Lower lobe of right lung (tissue), 2 donors: ENCODE measurements around the gene FETUB. TPM values are rescaled to one million over a fixed set of nuclear protein-coding genes. Genes with fewer than 3 reads are reported as not detected.
"Not testable (repeated sequence)": the region's sequence is repeated elsewhere in the genome, so short reads cannot be mapped to it uniquely, and the experiment has no call there.

ENCODE experiments used
- ATAC-seq, 2 donors: fragments of 200-7000 bp; cut with Tn5 transposase; one replicate each; pipeline ENCODE4 v1.9.1; 2020 to 2022; ENCODE audit warnings: mild to moderate bottlenecking in 2 of 2, moderate library complexity in 2 of 2
- DNase-seq: peaks from one replicate; pipeline ENCODE4 v3.0.0-alpha.2; 2020
- H3K27ac ChIP-seq: fragments of 200-600 bp; one replicate; pipeline ENCODE4 v1.8.0; 2022
- H3K27me3 ChIP-seq: fragments of 200-600 bp; one replicate; pipeline ENCODE4 v1.8.0; 2022; ENCODE audit warnings: low read depth
- H3K36me3 ChIP-seq: fragments of 200-600 bp; one replicate; pipeline ENCODE4 v1.8.0; 2022; ENCODE audit warnings: mild to moderate bottlenecking
- H3K4me1 ChIP-seq: fragments of 200-600 bp; one replicate; pipeline ENCODE4 v1.8.0; 2022
- H3K4me3 ChIP-seq: fragments of 200-600 bp; one replicate; pipeline ENCODE4 v1.8.0; 2022; ENCODE audit warnings: mild to moderate bottlenecking
- H3K9me3 ChIP-seq: fragments of 200-600 bp; one replicate; pipeline ENCODE4 v1.8.0; 2022
- CTCF ChIP-seq: fragments of 200-600 bp; IDR thresholded peaks from one replicate; pipeline ENCODE4 v1.8.0; 2022; ENCODE audit warnings: antibody characterized with exemption, mild to moderate bottlenecking
- intact Hi-C: fragments of 100-400 bp; cut with DNase I; formaldehyde crosslinking; loops from one replicate; pipeline ENCODE4 v1.11.0; 2022
- total RNA-seq: library from RNA; stranded (reverse); fragmentation: NEBNext Ultra II Directional; extraction: Animal tissue kit (Norgen Biotek cat#: 25700); gene quantifications from one replicate; pipeline ENCODE4 v1.2.1, GENCODE V29; 2021
- donor health status: DM: no; HTN: yes; CAD: no; lungs with severe emphysema.

FETUB gene
- total RNA-seq, 1 donor from 2014 or later = not detected

- TF ChIP-seq CTCF = no peak
- no peaks in the 10 kb centered on the region for H3K4me1 ChIP-seq
- no peak for DNase-seq
- no peaks in the 10 kb centered on the region for H3K9me3 ChIP-seq
- no peak overlapping the region for H3K4me3 ChIP-seq
- intact Hi-C loops = no loop called here
- no peak overlapping the region for H3K27ac ChIP-seq
- no peaks in the 10 kb centered on the region for H3K27me3 ChIP-seq
- no peaks in the 10 kb centered on the region for H3K36me3 ChIP-seq
- no peak for ATAC-seq
Observed at GRCh38 chr3:186694288-186695032, 54.3 kb downstream of the FETUB start.

DNA sequence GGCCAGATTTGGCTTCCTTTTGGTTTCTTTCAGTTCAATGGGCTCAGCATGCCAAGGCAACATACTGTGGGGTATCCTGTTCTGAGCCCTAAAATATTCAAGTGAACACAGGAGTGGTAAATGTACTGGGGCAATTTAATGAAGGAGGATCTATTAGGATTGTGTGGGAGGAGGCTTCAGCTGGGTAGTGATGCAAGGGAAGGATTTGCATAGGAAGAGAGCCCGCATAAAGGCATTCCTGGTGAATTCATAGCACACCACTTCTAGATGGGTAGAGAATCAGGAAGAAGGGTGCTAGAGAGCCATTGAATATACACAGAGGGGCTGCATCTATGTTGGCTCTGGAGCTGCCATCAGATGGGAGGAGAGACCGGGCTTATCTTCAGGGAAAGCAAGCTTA lies 56.3 kb downstream of the FETUB start:
- intact Hi-C loops = no loop called here
- DNase-seq = no peak
- no peaks in the 10 kb centered on the region for H3K27me3 ChIP-seq

DNA sequence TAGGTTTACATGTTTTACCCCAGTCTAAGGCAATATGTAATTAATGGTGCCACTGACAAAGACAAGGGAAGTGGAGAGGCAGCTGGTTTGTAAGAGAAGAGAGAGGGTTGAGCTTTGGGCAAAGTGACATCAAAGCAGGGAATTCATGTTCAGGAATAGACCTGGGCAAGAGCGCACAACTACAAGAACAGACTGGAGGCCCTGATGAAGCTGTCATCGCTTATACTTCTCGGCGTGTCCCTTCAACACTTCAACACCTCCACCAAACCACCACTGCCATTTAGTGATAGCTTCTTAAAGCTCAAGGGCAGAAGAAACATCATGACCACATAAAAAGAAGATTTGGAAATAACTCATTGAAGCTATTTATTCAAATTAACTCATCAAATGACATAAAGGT lies 57.3 kb downstream of the FETUB start:
- TF ChIP-seq CTCF = no peak
- Histone ChIP-seq H3K36me3 (no peaks in the 10 kb centered on the region), H3K27ac (no peak overlapping the region), H3K9me3 (no peaks in the 10 kb centered on the region), H3K4me1 (no peaks in the 10 kb centered on the region), H3K4me3 (no peak overlapping the region), H3K27me3 (no peaks in the 10 kb centered on the region)
- no peak for ATAC-seq
- no peak for DNase-seq
- intact Hi-C loops = no loop called here

More for the DNA sequence above, 56.3 kb downstream of the FETUB start:
- no peak overlapping the region for H3K27ac ChIP-seq
- no peak for ATAC-seq
- no peaks in the 10 kb centered on the region for H3K36me3 ChIP-seq
- no peak for TF ChIP-seq CTCF
- H3K4me3 ChIP-seq = no peak overlapping the region
- no peaks in the 10 kb centered on the region for H3K9me3 ChIP-seq
- no peaks in the 10 kb centered on the region for H3K4me1 ChIP-seq

- intact Hi-C loops = no loop called here
- no peak overlapping the region for H3K4me3 ChIP-seq
- H3K27me3 ChIP-seq = no peaks in the 10 kb centered on the region
- ATAC-seq = no peak
- H3K27ac ChIP-seq = no peak overlapping the region
- no peaks in the 10 kb centered on the region for H3K4me1 ChIP-seq
- H3K9me3 ChIP-seq = no peaks in the 10 kb centered on the region
- no peak for DNase-seq
- H3K36me3 ChIP-seq = no peaks in the 10 kb centered on the region
- no peak for TF ChIP-seq CTCF
Observed at GRCh38 chr3:186700267-186700666, 60.1 kb downstream of the FETUB start.

GRCh38 chr3:186702451-186702850 lies 62.3 kb downstream of the FETUB start:
- H3K4me1 ChIP-seq, ATAC-seq, H3K4me3 ChIP-seq, intact Hi-C loops, H3K36me3 ChIP-seq, H3K9me3 ChIP-seq, H3K27me3 ChIP-seq, DNase-seq, H3K27ac ChIP-seq: not testable (repeated sequence)

Other genes starting within 250 kb of the FETUB start
- gene CRYGS, start 96.0 kb upstream of the FETUB start, total RNA-seq = 4.0 TPM
- 10.3 TPM for gene TBCCD1, start 73.1 kb upstream of the FETUB start, total RNA-seq
- 37.8 TPM for gene DNAJB11, start 69.7 kb upstream of the FETUB start, total RNA-seq
- gene AHSG, start 27.3 kb upstream of the FETUB start, total RNA-seq = not detected
- gene HRG, start 25.6 kb downstream of the FETUB start, total RNA-seq = not detected
- not detected for gene KNG1, start 77.0 kb downstream of the FETUB start, total RNA-seq
- 424 TPM for gene EIF4A2, start 143.2 kb downstream of the FETUB start, total RNA-seq
- 8.4 TPM for gene RFC4, start 166.1 kb downstream of the FETUB start, total RNA-seq
- gene ADIPOQ, start 202.3 kb downstream of the FETUB start, total RNA-seq = not detected